ENCODE data around the gene IL6ST.
A peak's percentile ranks its signal among the peaks of the same experiment; 100 is the strongest.

IL6ST gene

GRCh38 chr5:55919625-55920024 is 75.1 kb downstream of the IL6ST start:
- no peak for DNase-seq (ENCODE audit: low spot score)

- no peak for DNase-seq (ENCODE audit: low spot score)
Measured at GRCh38 chr5:55918087-55919035, 76.4 kb downstream of the IL6ST start.

GRCh38 chr5:55917402-55918086 is 77.2 kb downstream of the IL6ST start:
- no peak for DNase-seq (ENCODE audit: low spot score)

GRCh38 chr5:55916986-55917385 is 77.8 kb downstream of the IL6ST start:
- no peak for DNase-seq (ENCODE audit: low spot score)

- DNase-seq (ENCODE audit: low spot score), result no peak
Measured at GRCh38 chr5:55915783-55916182, 79.0 kb downstream of the IL6ST start.

GRCh38 chr5:55914971-55915370 is 79.8 kb downstream of the IL6ST start:
- DNase-seq (ENCODE audit: low spot score), result no peak

GRCh38 chr5:55913466-55914413 is 81.0 kb downstream of the IL6ST start:
- no peak for DNase-seq (ENCODE audit: low spot score)

- DNase-seq (ENCODE audit: low spot score), result peak; percentile 30
Measured at GRCh38 chr5:55911784-55912653, 82.7 kb downstream of the IL6ST start.

- no peak for DNase-seq (ENCODE audit: low spot score)
Measured at GRCh38 chr5:55908804-55909203, 86.0 kb downstream of the IL6ST start.

- DNase-seq (ENCODE audit: low spot score), result no peak
Measured at GRCh38 chr5:55907927-55908326, 86.8 kb downstream of the IL6ST start.

GRCh38 chr5:55905251-55905650 is 89.5 kb downstream of the IL6ST start:
- DNase-seq (ENCODE audit: low spot score), result no peak

GRCh38 chr5:55904152-55904551 is 90.6 kb downstream of the IL6ST start:
- DNase-seq (ENCODE audit: low spot score), result peak; percentile 43

GRCh38 chr5:55903121-55903701 is 91.6 kb downstream of the IL6ST start:
- DNase-seq (ENCODE audit: low spot score), result no peak

- DNase-seq (ENCODE audit: low spot score), result no peak
Measured at GRCh38 chr5:55902696-55903095, 92.1 kb downstream of the IL6ST start.

- DNase-seq (ENCODE audit: low spot score), result no peak
Measured at GRCh38 chr5:55900776-55901175, 94.0 kb downstream of the IL6ST start.

- no peak for DNase-seq (ENCODE audit: low spot score)
Measured at GRCh38 chr5:55900068-55900467, 94.7 kb downstream of the IL6ST start.

GRCh38 chr5:55899344-55899743 is 95.4 kb downstream of the IL6ST start:
- DNase-seq (ENCODE audit: low spot score), result peak; percentile 52

GRCh38 chr5:55897905-55898304 is 96.9 kb downstream of the IL6ST start:
- DNase-seq (ENCODE audit: low spot score), result peak; percentile 95

- no peak for DNase-seq (ENCODE audit: low spot score)
Measured at GRCh38 chr5:55897206-55897894, 97.4 kb downstream of the IL6ST start.

GRCh38 chr5:55896663-55897062 is 98.1 kb downstream of the IL6ST start:
- DNase-seq (ENCODE audit: low spot score), result no peak

All from GM03348 (cell line).